Stimulated activated CD4-positive, alpha-beta T cell treated with anti-CD3 and anti-CD28 coated beads, Interleukin-12 subunit alpha, Interleukin-12 subunit beta, amount 100 ng/mL, for 24 hours (primary cell): ENCODE data around the gene PAQR7.

Experiments used
- DNase-seq, 2 experiments: peaks; one replicate each; pipeline ENCODE4 v3.0.0-alpha.2; 2020; ENCODE audit warnings: low read depth in 2 of 2

PAQR7 gene

DNA sequence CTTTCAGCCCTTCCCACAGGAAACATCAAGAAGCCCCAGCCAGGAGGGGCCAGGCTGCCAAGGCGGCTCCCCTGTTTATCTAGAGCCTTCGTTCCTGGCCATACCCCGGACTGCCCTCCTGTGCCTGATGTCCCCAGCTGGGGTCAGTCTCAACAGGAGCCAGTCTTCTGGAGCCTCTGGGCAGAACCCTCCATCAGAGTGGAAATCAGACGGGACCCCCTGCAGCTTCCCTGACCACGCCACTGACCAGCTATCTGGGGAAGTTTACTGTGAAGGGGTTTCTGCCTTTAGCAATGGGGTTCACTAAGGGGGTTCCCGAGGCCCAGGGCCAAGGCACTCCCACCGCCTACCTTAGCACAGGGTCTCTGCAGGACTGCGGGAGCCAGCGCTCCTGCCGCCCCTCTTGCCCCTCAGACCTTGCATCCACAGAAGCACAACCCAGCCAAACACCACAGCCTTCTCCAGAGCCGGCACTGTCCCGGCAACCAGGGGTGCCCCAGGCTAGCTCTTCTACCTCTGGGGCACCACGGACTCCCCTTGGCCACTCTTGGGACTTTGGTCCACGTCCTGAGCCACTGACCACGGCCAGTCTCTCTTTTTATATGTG is 59.3 kb downstream of the PAQR7 start:
- DNase-seq = no peak

DNA sequence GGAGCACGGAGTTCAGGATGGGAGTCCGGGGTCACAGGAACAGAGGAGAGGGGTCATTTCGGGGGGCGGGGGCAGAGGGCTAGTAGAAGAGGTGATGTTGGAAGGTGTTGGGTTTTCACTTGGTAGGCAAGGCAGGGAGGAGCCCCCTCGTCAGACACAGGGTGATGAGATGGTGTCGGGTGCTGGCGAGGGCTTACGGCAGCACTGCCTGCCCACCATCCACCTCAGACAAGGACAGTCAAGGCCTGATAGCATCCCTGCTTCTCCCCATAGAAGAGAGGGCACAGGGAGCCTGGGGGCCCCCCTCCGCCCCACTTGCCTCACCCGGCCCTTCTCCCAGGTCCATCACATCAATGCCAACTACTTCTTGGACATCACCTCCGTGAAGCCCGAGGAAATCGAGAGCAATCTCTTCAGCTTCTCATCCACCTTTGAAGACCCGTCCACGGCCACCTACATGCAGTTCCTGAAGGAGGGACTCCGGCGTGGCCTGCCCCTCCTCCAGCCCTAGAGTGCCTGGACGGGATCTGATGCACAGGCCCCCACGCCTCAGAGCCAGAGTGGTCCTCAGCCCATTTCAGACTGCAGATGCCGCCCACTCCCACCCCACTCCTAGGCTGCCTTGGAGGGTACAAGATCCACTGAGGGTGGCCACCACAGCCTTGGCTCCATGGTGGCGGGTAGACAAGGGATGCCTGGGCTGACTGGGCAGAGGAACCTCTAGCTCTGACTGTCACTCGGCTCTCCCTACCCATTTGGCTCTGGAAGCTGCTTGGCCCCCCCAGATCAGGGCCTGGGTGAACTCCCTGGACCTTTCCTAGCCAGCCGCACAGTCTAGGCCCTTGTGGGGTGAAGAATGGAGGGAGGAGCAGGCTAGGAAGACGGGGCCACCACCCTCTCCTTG is 60.0 kb downstream of the PAQR7 start:
- no peak for DNase-seq

DNA sequence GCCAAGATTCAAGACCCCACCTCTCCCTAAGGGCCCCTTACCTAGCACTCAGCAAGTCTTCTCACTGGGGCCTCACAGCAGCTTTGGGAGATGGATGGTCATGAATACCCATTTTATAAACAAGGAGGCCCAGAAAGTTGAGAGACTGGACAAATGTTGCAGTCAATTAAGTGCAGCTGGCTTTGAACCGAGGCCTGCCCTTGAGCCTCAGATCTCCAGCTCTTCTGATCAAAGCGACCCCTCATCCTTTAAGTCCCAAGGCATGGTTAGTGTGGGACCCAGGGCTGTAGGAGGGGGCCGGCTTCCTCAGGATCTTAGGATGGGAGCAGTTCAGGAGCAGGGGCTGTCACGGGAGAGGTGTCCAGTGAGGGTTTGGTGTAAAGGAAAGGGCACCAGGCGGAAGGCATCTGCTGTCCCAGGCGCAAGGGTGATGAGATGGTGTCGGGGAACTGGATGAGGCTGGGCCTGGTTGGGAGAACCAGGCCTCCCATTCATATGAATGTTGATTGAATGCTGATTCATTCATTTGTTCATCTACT is 60.9 kb downstream of the PAQR7 start:
- no peak for DNase-seq

DNA sequence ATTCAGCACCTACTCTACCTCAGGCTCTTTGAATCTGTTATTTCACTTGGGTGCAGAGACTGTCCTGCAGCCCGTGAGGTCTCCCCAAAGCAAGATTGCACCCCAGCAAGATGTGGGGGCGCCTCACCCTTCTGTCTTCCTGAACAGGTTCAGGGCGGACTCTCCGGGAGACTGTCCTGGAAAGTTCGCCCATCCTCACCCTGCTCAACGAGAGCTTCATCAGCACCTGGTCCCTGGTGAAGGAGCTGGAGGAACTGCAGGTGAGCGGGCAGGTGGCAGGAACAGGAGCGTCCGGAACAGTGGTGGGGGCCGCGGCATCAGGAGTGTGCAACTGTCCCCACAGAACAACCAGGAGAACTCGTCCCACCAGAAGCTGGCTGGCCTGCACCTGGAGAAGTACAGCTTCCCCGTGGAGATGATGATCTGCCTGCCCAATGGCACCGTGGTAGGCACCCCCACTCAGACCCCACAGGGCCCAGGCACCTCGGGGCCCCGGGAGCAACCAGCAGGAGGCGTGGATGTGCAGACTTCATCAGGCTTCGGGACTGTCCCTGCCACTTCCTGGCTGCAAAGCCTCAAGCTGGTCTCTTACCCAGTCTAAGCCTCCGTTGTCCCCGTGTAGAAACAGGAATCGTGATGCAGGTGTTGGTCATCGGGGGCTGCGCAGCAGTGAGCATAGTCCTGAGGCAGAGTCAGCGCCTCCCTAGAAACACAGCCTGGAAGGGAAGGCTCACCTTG is 61.6 kb downstream of the PAQR7 start:
- DNase-seq = no peak

DNA sequence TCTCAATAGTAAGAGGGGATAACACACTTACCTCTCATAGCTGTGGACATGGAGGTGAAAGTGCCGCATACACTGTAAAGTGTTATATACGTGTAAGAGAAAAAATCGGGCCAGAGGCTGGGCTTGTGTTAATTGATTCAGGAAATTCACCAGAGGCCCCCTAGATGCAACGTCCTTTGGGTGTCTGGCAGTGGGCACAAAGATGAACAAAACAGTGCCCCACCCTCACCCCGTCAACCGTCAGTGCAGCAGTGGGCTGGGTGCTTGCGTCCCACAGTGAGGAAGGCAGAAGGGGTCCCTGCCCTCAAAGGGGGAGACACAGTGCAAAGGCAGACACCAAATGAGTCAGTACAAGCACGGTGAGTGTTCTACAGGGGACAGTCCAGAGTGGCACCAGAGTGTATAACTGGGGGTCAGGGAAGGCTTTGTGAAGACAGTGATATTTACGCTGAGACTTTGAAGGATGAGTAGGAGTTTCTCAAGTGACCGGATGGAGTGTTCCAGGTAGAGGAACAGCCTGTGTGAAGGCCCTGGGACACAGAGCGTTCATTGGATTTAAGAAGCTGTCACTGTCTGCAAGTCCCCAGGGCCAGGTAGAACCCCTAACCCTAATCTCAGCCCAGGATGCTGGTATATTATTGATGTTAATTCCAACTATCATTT is 62.3 kb downstream of the PAQR7 start:
- no peak for DNase-seq
